ENCODE results near the gene IQCH.

The IQCH gene

DNA sequence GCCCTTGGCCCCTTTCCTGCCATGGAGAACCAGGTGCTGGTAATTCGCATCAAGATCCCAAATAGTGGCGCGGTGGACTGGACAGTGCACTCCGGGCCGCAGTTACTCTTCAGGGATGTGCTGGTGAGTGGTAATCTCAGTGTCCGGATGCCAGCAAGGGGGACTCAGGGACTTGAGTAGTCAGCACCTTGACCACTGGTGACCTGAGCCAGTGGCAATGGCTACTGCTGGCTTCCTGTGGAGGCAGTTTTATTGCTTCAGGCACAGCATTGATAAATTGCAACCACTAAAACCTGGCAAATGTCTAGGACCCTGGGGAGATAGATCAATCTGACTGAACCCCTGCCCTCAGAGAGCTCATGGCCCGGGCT, 288.7 kb downstream of the IQCH start:
- Histone ChIP-seq H3K79me2 (ENCODE audit: control insufficient read depth, low read length) (no peaks in the 10 kb centered on the region), H3K4me3 (ENCODE audit: low read length) (peak overlapping the region; percentile 98), H3K4me2 (ENCODE audit: low read length) (peak overlapping the region; percentile 91), H3K9me2 (replicated peaks; ENCODE audit: control insufficient read depth, low read length) (no peaks in the 10 kb centered on the region), H3K27me3 (ENCODE audit: control insufficient read depth, low read length) (no peaks in the 10 kb centered on the region), H3K27ac (ENCODE audit: low read depth, low read length) (no peak overlapping the region), H3K4me1 (ENCODE audit: control insufficient read depth, low read length) (peaks cover 58% of the 10 kb centered on the region), H4K20me1 (ENCODE audit: control insufficient read depth, insufficient read depth, low read depth, low read length) (no peaks in the 10 kb centered on the region), H3F3A (ENCODE audit: control insufficient read depth, insufficient read depth) (peaks cover 20% of the 10 kb centered on the region), H3K36me3 (ENCODE audit: control insufficient read depth, low read length) (peaks cover 7% of the 10 kb centered on the region; the same call in 1 of the 2 replicates), H3K9me3 (ENCODE audit: control insufficient read depth, insufficient read depth, low read length) (no peaks in the 10 kb centered on the region)
- TF ChIP-seq EZH2phosphoT487 (IDR thresholded peaks at IDR 0.05; ENCODE audit: borderline replicate concordance, low read length) (no peak), CTCF (IDR thresholded peaks at IDR 0.05; ENCODE audit: low read depth, low read length, poor library complexity, severe bottlenecking) (no peak)

- H4K20me1 ChIP-seq (ENCODE audit: control insufficient read depth, insufficient read depth, low read depth, low read length) = no peaks in the 10 kb centered on the region
- peaks cover 28% of the 10 kb centered on the region for H3F3A ChIP-seq (ENCODE audit: control insufficient read depth, insufficient read depth)
- TF ChIP-seq EZH2phosphoT487 (IDR thresholded peaks at IDR 0.05; ENCODE audit: borderline replicate concordance, low read length) = no peak
- H3K4me3 ChIP-seq (ENCODE audit: low read length) = no peak overlapping the region
- H3K27ac ChIP-seq (ENCODE audit: low read depth, low read length) = no peak overlapping the region
- H3K4me2 ChIP-seq (ENCODE audit: low read length) = no peak overlapping the region
- H3K79me2 ChIP-seq (ENCODE audit: control insufficient read depth, low read length) = peaks cover 6% of the 10 kb centered on the region; the same call in 1 of the 2 replicates
- no peaks in the 10 kb centered on the region for H3K9me2 ChIP-seq (replicated peaks; ENCODE audit: control insufficient read depth, low read length)
- H3K27me3 ChIP-seq (ENCODE audit: control insufficient read depth, low read length) = no peaks in the 10 kb centered on the region
- peaks cover 7% of the 10 kb centered on the region; the same call in 1 of the 2 replicates for H3K36me3 ChIP-seq (ENCODE audit: control insufficient read depth, low read length)
- peaks cover 61% of the 10 kb centered on the region for H3K4me1 ChIP-seq (ENCODE audit: control insufficient read depth, low read length)
- H3K9me3 ChIP-seq (ENCODE audit: control insufficient read depth, insufficient read depth, low read length) = no peaks in the 10 kb centered on the region
Measured at GRCh38 chr15:67544475-67544874, 289.9 kb downstream of the IQCH start.

GRCh38 chr15:67545864-67546263, 291.3 kb downstream of the IQCH start:
- peaks cover 49% of the 10 kb centered on the region for H3K4me1 ChIP-seq (ENCODE audit: control insufficient read depth, low read length)
- H3K9me2 ChIP-seq (replicated peaks; ENCODE audit: control insufficient read depth, low read length) = no peaks in the 10 kb centered on the region
- peaks cover 10% of the 10 kb centered on the region; the same call in 1 of the 2 replicates for H3K36me3 ChIP-seq (ENCODE audit: control insufficient read depth, low read length)
- H3K27me3 ChIP-seq (ENCODE audit: control insufficient read depth, low read length) = no peaks in the 10 kb centered on the region
- no peak overlapping the region for H3K27ac ChIP-seq (ENCODE audit: low read depth, low read length)
- no peak for TF ChIP-seq EZH2phosphoT487 (IDR thresholded peaks at IDR 0.05; ENCODE audit: borderline replicate concordance, low read length)
- no peak for TF ChIP-seq CTCF (IDR thresholded peaks at IDR 0.05; ENCODE audit: low read depth, low read length, poor library complexity, severe bottlenecking)
- peaks cover 24% of the 10 kb centered on the region for H3F3A ChIP-seq (ENCODE audit: control insufficient read depth, insufficient read depth)
- no peak overlapping the region for H3K4me2 ChIP-seq (ENCODE audit: low read length)
- H4K20me1 ChIP-seq (ENCODE audit: control insufficient read depth, insufficient read depth, low read depth, low read length) = no peaks in the 10 kb centered on the region
- H3K9me3 ChIP-seq (ENCODE audit: control insufficient read depth, insufficient read depth, low read length) = no peaks in the 10 kb centered on the region
- no peak overlapping the region for H3K4me3 ChIP-seq (ENCODE audit: low read length)
- peaks cover 7% of the 10 kb centered on the region; the same call in 1 of the 2 replicates for H3K79me2 ChIP-seq (ENCODE audit: control insufficient read depth, low read length)

GRCh38 chr15:67547064-67547463, 292.5 kb downstream of the IQCH start:
- Histone ChIP-seq H3K27ac (ENCODE audit: low read depth, low read length) (no peak overlapping the region), H4K20me1 (ENCODE audit: control insufficient read depth, insufficient read depth, low read depth, low read length) (no peaks in the 10 kb centered on the region), H3K36me3 (ENCODE audit: control insufficient read depth, low read length) (peaks cover 14% of the 10 kb centered on the region), H3K4me2 (ENCODE audit: low read length) (no peak overlapping the region), H3K9me2 (replicated peaks; ENCODE audit: control insufficient read depth, low read length) (no peaks in the 10 kb centered on the region), H3K27me3 (ENCODE audit: control insufficient read depth, low read length) (no peaks in the 10 kb centered on the region), H3K79me2 (ENCODE audit: control insufficient read depth, low read length) (peaks cover 7% of the 10 kb centered on the region; the same call in 1 of the 2 replicates), H3K4me1 (ENCODE audit: control insufficient read depth, low read length) (peaks cover 43% of the 10 kb centered on the region), H3K9me3 (ENCODE audit: control insufficient read depth, insufficient read depth, low read length) (no peaks in the 10 kb centered on the region), H3F3A (ENCODE audit: control insufficient read depth, insufficient read depth) (peaks cover 21% of the 10 kb centered on the region), H3K4me3 (ENCODE audit: low read length) (no peak overlapping the region)
- TF ChIP-seq CTCF (IDR thresholded peaks at IDR 0.05; ENCODE audit: low read depth, low read length, poor library complexity, severe bottlenecking) (no peak), EZH2phosphoT487 (IDR thresholded peaks at IDR 0.05; ENCODE audit: borderline replicate concordance, low read length) (no peak)

All from DOHH2 (cell line).